HEK293 (cell line): ENCODE measurements around the gene POLDIP2.

ENCODE experiments used
- CTCF ChIA-PET: fragments of 350-600 bp; formaldehyde crosslinking; extraction: SDS; loops from one replicate; lab custom pipeline; 2021; ENCODE audit warnings: antibody characterized with exemption; lab: Yijun Ruan, JAX
- POLR2A ChIA-PET: fragments of 300-600 bp; formaldehyde crosslinking; extraction: SDS; loops from one replicate; lab custom pipeline; 2020; ENCODE audit warnings: antibody characterized with exemption, inconsistent platforms; lab: Yijun Ruan, JAX
- H3K27ac ChIP-seq: fragments of 200-500 bp; sonication (Bioruptor generic); 2 replicates; pipeline ENCODE4 v1.5.1; 2014; ENCODE audit warnings: low read depth, low read length, control low read depth, inconsistent platforms; ENCODE audit errors: extremely low read depth
- H3K36me3 ChIP-seq, 2 experiments: fragments of 200-500 bp in 1 of 2; sonication (Bioruptor generic) in 1 of 2; 1 replicate in 1 of 2; 2 replicates in 1 of 2; pipeline ENCODE4 v1.5.1; 2014 to 2017; ENCODE audit warnings: inconsistent platforms in 2 of 2, low read length in 2 of 2; ENCODE audit not compliant: control insufficient read depth in 2 of 2, insufficient read depth in 1 of 2
- H3K4me1 ChIP-seq: fragments of 200-500 bp; sonication (Bioruptor generic); 2 replicates; pipeline ENCODE4 v1.5.1; 2014; ENCODE audit warnings: mild to moderate bottlenecking, low read length, inconsistent platforms; ENCODE audit not compliant: control insufficient read depth, insufficient read depth
- H3K4me3 ChIP-seq: 2 replicates; pipeline ENCODE4 v1.5.1; 2011; ENCODE audit warnings: low read depth, mild to moderate bottlenecking, control low read depth, low read length, moderate library complexity
- H3K9me3 ChIP-seq: fragments of 200-500 bp; sonication (Bioruptor generic); 2 replicates; pipeline ENCODE4 v1.5.1; 2014; ENCODE audit warnings: low read depth, low read length, inconsistent platforms; ENCODE audit not compliant: control insufficient read depth, insufficient read depth
- HOXD13 ChIP-seq: sonication (generic); formaldehyde crosslinking; IDR thresholded peaks from 2 replicates; pipeline ENCODE4 v1.8.0; 2022; ENCODE audit warnings: missing genetic modification reagents, borderline replicate concordance
- OSR2 ChIP-seq: fragments of 450-650 bp; formaldehyde crosslinking; IDR thresholded peaks from 2 replicates; pipeline ENCODE4 v1.5.1; 2016; ENCODE audit warnings: missing biosample characterization, missing genetic modification characterization
- REPIN1 ChIP-seq: fragments of 450-650 bp; formaldehyde crosslinking; IDR thresholded peaks from 2 replicates; pipeline ENCODE4 v1.5.1; 2017; ENCODE audit warnings: missing biosample characterization, missing genetic modification characterization, low read depth
- SP3 ChIP-seq: fragments of 450-650 bp; formaldehyde crosslinking; IDR thresholded peaks from 2 replicates; pipeline ENCODE4 v1.5.1; 2016; ENCODE audit warnings: missing biosample characterization, missing genetic modification characterization
- TRIM28 ChIP-seq: IDR thresholded peaks from 2 replicates; pipeline ENCODE4 v1.6.1; 2011; ENCODE audit warnings: low read length, control low read depth, borderline replicate concordance
- ZBTB48 ChIP-seq: fragments of 450-650 bp; formaldehyde crosslinking; IDR thresholded peaks from 2 replicates; pipeline ENCODE4 v1.5.1; 2016; ENCODE audit warnings: missing biosample characterization, missing genetic modification characterization
- ZNF155 ChIP-seq: fragments of 450-650 bp; formaldehyde crosslinking; IDR thresholded peaks from 2 replicates; pipeline ENCODE4 v1.5.1; 2016; ENCODE audit warnings: missing biosample characterization, missing genetic modification characterization
- ZNF175 ChIP-seq: fragments of 450-650 bp; formaldehyde crosslinking; IDR thresholded peaks from 2 replicates; pipeline ENCODE4 v1.5.1; 2016; ENCODE audit warnings: missing biosample characterization, missing genetic modification characterization
- ZNF266 ChIP-seq: fragments of 450-650 bp; formaldehyde crosslinking; IDR thresholded peaks from 2 replicates; pipeline ENCODE4 v1.5.1; 2016; ENCODE audit warnings: missing biosample characterization, missing genetic modification characterization, low read depth
- ZNF311 ChIP-seq: fragments of 450-650 bp; formaldehyde crosslinking; IDR thresholded peaks from 2 replicates; pipeline ENCODE4 v1.5.1; 2017; ENCODE audit warnings: missing biosample characterization, missing genetic modification characterization, borderline replicate concordance
- ZNF335 ChIP-seq: fragments of 450-650 bp; formaldehyde crosslinking; conservative IDR thresholded peaks from 2 replicates; pipeline ENCODE4 v1.5.1; 2016; ENCODE audit warnings: missing biosample characterization, missing genetic modification characterization
- ZNF529 ChIP-seq: fragments of 450-650 bp; formaldehyde crosslinking; IDR thresholded peaks from 2 replicates; pipeline ENCODE4 v1.5.1; 2017; ENCODE audit warnings: missing genetic modification characterization, missing biosample characterization; ENCODE audit not compliant: insufficient replicate concordance
- ZNF549 ChIP-seq: fragments of 450-650 bp; IDR thresholded peaks from 2 replicates; pipeline ENCODE4 v1.5.1; 2018; ENCODE audit warnings: missing biosample characterization, missing genetic modification characterization, mild to moderate bottlenecking, inconsistent platforms, moderate library complexity
- ZNF560 ChIP-seq: fragments of 450-650 bp; formaldehyde crosslinking; IDR thresholded peaks from 2 replicates; pipeline ENCODE4 v1.5.1; 2017; ENCODE audit warnings: missing biosample characterization, missing genetic modification characterization, borderline replicate concordance
- ZNF561 ChIP-seq: fragments of 450-650 bp; IDR thresholded peaks from 2 replicates; pipeline ENCODE4 v1.5.1; 2018; ENCODE audit warnings: missing biosample characterization, missing genetic modification characterization, borderline replicate concordance
- ZNF571 ChIP-seq: fragments of 450-650 bp; formaldehyde crosslinking; IDR thresholded peaks from 2 replicates; pipeline ENCODE4 v1.5.0; 2017; ENCODE audit warnings: missing biosample characterization, missing genetic modification characterization
- ZNF621 ChIP-seq: fragments of 450-650 bp; formaldehyde crosslinking; IDR thresholded peaks from 2 replicates; pipeline ENCODE4 v1.5.1; 2017; ENCODE audit warnings: missing biosample characterization, missing genetic modification characterization
- ZNF670 ChIP-seq: fragments of 450-650 bp; formaldehyde crosslinking; IDR thresholded peaks from 2 replicates; pipeline ENCODE4 v1.5.1; 2016; ENCODE audit warnings: missing biosample characterization, missing genetic modification characterization, low read depth
- ZSCAN16 ChIP-seq: fragments of 450-650 bp; formaldehyde crosslinking; IDR thresholded peaks from 2 replicates; pipeline ENCODE4 v1.5.1; 2016; ENCODE audit warnings: missing biosample characterization, missing genetic modification characterization
- TF ChIP-seq, protein P1 (sequence below): fragments of 450-650 bp; formaldehyde crosslinking; IDR thresholded peaks from 2 replicates; pipeline ENCODE4 v1.5.1; 2016; ENCODE audit warnings: missing biosample characterization, missing genetic modification characterization
- TF ChIP-seq, protein P2 (sequence below): fragments of 450-650 bp; formaldehyde crosslinking; IDR thresholded peaks from 2 replicates; pipeline ENCODE4 v1.5.1; 2016; ENCODE audit warnings: missing biosample characterization, missing genetic modification characterization
- TF ChIP-seq, protein P3 (sequence below): fragments of 450-650 bp; formaldehyde crosslinking; IDR thresholded peaks from 2 replicates; pipeline ENCODE4; 2016; ENCODE audit warnings: missing biosample characterization, missing genetic modification characterization

POLDIP2 gene

DNA sequence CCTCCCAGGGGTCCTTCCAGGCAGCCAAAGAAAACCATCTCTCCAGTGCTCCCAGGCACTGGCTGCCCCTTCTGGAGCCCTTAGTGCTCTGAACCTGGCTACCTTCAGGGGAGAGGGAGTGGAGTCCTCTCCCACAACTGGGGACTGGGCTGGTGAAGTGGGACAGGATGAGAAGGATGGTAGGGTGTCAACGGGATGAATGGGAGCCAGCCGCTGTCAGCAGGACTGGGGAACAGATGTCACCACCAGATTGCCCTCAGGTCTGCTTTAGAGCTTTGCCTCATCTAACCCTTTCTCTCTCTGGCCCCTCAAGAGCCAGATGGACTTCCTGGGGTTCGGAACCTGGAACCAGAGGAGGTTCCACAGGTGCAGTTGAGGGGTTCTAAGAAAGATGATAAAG, 8.2 kb upstream of the POLDIP2 start (continued):
- no peak for TF ChIP-seq ZNF311 (tag by site-specific recombination)
- TF ChIP-seq ZNF335 (tag by site-specific recombination), result no peak
- TF ChIP-seq ZNF549, result no peak
- no peak for TF ChIP-seq ZNF621
- no peak for TF ChIP-seq ZNF561

DNA sequence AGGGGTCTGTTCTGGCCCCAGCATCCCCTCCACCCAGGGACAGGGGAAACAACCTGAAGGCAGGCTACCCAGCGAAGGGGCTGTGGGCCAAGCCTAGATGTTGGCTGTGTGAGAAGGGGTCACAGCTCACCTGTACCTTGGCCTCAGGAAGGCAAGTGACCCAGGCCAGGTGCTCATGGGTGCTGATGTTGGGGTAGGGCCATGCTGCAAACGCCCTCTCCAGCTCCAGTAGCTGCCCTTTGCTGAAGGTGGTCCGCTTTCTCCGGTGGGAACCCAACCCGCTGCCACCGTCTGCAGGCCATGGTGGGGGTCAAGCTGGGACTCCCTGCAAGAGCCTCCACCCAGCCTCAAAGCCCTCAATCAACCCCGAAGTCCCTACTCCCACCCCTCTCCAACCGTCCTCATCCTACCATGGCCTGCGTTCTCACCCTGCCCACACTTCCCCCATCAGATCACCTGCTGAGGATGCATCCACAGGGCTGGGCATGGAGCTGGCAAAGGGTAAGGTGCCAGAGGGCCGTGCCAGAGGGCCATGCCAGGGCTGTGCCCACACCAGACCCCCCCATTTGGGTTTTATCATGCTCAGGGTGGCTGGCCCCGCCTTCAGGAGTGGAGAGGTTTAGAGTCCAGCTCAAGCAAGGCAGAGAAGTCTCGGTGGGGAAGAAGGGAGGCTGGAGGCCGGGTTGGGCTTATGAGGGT, 7.5 kb upstream of the POLDIP2 start, which contains the start of gene SEBOX:
SEBOX (minus strand) TSS at position 535 of the 699 bp plus-strand sequence; CDS start at position 487, 48 bp downstream.
- no peaks in the 10 kb centered on the region for H3K9me3 ChIP-seq
- CTCF ChIA-PET, result interaction anchor here (0.6 kb wide), 3 partner anchors 113 to 533 kb away, joined by 3 to 4 read pairs (median 3); no protein-coding TSS in a partner anchor
- H3K4me3 ChIP-seq, result no peak within 1 kb of the TSS
- TF ChIP-seq ZSCAN16, result no peak
- no peak for TF ChIP-seq ZNF266 (tag by site-specific recombination)
- no peak for TF ChIP-seq ZNF155 (tag by site-specific recombination)
- TF ChIP-seq, protein P1, sequence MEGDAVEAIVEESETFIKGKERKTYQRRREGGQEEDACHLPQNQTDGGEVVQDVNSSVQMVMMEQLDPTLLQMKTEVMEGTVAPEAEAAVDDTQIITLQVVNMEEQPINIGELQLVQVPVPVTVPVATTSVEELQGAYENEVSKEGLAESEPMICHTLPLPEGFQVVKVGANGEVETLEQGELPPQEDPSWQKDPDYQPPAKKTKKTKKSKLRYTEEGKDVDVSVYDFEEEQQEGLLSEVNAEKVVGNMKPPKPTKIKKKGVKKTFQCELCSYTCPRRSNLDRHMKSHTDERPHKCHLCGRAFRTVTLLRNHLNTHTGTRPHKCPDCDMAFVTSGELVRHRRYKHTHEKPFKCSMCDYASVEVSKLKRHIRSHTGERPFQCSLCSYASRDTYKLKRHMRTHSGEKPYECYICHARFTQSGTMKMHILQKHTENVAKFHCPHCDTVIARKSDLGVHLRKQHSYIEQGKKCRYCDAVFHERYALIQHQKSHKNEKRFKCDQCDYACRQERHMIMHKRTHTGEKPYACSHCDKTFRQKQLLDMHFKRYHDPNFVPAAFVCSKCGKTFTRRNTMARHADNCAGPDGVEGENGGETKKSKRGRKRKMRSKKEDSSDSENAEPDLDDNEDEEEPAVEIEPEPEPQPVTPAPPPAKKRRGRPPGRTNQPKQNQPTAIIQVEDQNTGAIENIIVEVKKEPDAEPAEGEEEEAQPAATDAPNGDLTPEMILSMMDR (tag by site-specific recombination), result no peak
- no peak for TF ChIP-seq ZNF560
- no peak for TF ChIP-seq SP3
- TF ChIP-seq HOXD13, result no peak
- TF ChIP-seq ZNF529, result no peak
- TF ChIP-seq, protein P2, sequence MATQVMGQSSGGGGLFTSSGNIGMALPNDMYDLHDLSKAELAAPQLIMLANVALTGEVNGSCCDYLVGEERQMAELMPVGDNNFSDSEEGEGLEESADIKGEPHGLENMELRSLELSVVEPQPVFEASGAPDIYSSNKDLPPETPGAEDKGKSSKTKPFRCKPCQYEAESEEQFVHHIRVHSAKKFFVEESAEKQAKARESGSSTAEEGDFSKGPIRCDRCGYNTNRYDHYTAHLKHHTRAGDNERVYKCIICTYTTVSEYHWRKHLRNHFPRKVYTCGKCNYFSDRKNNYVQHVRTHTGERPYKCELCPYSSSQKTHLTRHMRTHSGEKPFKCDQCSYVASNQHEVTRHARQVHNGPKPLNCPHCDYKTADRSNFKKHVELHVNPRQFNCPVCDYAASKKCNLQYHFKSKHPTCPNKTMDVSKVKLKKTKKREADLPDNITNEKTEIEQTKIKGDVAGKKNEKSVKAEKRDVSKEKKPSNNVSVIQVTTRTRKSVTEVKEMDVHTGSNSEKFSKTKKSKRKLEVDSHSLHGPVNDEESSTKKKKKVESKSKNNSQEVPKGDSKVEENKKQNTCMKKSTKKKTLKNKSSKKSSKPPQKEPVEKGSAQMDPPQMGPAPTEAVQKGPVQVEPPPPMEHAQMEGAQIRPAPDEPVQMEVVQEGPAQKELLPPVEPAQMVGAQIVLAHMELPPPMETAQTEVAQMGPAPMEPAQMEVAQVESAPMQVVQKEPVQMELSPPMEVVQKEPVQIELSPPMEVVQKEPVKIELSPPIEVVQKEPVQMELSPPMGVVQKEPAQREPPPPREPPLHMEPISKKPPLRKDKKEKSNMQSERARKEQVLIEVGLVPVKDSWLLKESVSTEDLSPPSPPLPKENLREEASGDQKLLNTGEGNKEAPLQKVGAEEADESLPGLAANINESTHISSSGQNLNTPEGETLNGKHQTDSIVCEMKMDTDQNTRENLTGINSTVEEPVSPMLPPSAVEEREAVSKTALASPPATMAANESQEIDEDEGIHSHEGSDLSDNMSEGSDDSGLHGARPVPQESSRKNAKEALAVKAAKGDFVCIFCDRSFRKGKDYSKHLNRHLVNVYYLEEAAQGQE (tag by site-specific recombination), result no peak
- TF ChIP-seq ZNF670 (tag by site-specific recombination), result no peak
- TF ChIP-seq TRIM28, result no peak
- TF ChIP-seq ZNF175 (tag by site-specific recombination), result no peak
- no peak for TF ChIP-seq REPIN1
- TF ChIP-seq, protein P3, sequence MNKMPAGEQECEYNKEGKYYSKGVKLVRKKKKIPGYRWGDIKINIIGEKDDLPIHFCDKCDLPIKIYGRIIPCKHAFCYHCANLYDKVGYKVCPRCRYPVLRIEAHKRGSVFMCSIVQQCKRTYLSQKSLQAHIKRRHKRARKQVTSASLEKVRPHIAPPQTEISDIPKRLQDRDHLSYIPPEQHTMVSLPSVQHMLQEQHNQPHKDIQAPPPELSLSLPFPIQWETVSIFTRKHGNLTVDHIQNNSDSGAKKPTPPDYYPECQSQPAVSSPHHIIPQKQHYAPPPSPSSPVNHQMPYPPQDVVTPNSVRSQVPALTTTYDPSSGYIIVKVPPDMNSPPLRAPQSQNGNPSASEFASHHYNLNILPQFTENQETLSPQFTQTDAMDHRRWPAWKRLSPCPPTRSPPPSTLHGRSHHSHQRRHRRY (tag by site-specific recombination), result no peak
- no peak for TF ChIP-seq ZBTB48
- TF ChIP-seq OSR2 (tag by site-specific recombination), result no peak
- TF ChIP-seq ZNF571 (tag by site-specific recombination), result no peak
- H3K36me3 ChIP-seq, result peaks cover 23 to 55% of the 10 kb centered on the region in 2 experiments
- POLR2A ChIA-PET, result interaction anchor here (0.8 to 2.3 kb wide), 3 partner anchors 10 to 40 kb away, joined by 3 to 9 read pairs (median 4); partner anchors contain the start of genes IFT20 and TNFAIP1
- H3K4me1 ChIP-seq, result no peaks in the 10 kb centered on the region
- H3K27ac ChIP-seq, result no peak within 1 kb of the TSS
